Naive thymus-derived CD4-positive, alpha-beta T cell (primary cell): ENCODE data around the gene NTM. TPM values are rescaled to one million over a fixed set of nuclear protein-coding genes. Genes with fewer than 3 reads are reported as not detected.
"Not testable (repeated sequence)": the region's sequence is repeated elsewhere in the genome, so short reads cannot be mapped to it uniquely, and the experiment has no call there.

Source experiments
- ATAC-seq: fragments of 150-1000 bp; cut with Tn5 transposase; 2 replicates; pipeline ENCODE4 v1.10.0; 2021; ENCODE audit warnings: mild to moderate bottlenecking, moderate library complexity
- CTCF ChIA-PET: fragments of 350-600 bp; sonication (Branson Sonifier 250); formaldehyde crosslinking; loops from one replicate; lab custom pipeline; 2021; ENCODE audit warnings: antibody characterized with exemption; lab: Charles Lee
- POLR2A ChIA-PET: fragments of 350-600 bp; sonication (Branson Sonifier 250); formaldehyde crosslinking; loops from one replicate; lab custom pipeline; 2021; ENCODE audit warnings: antibody characterized with exemption, inconsistent platforms; lab: Charles Lee
- DNase-seq, 9 donors: peaks; one replicate each; pipeline versions ENCODE4 v3.0.0 to v3.0.0-alpha.2; 2020 to 2022; ENCODE audit warnings: mixed read lengths in 1 of 9
- H3K27ac ChIP-seq: one replicate; pipeline ENCODE4 v1.7.0; 2013; ENCODE audit warnings: mild to moderate bottlenecking, low read depth, low read length, moderate library complexity
- H3K27me3 ChIP-seq, 2 donors: one replicate each; pipeline ENCODE4 v1.7.0; 2013; ENCODE audit warnings: low read length in 2 of 2, mild to moderate bottlenecking in 2 of 2, moderate library complexity in 2 of 2; ENCODE audit not compliant: control insufficient read depth in 2 of 2, insufficient read depth in 2 of 2
- H3K36me3 ChIP-seq, 3 experiments: 1 replicate in 2 of 3; 2 replicates in 1 of 3; pipeline ENCODE4 v1.7.0; 2013; ENCODE audit warnings: low read length in 3 of 3, mild to moderate bottlenecking in 3 of 3, moderate library complexity in 1 of 3; ENCODE audit not compliant: insufficient read depth in 3 of 3, control insufficient read depth in 2 of 3
- H3K4me1 ChIP-seq, 2 donors: one replicate each; pipeline ENCODE4 v1.7.0; 2013; ENCODE audit warnings: low read length in 2 of 2, mild to moderate bottlenecking in 2 of 2, moderate library complexity in 1 of 2; ENCODE audit not compliant: control insufficient read depth in 2 of 2, insufficient read depth in 2 of 2
- H3K4me3 ChIP-seq: 2 replicates; pipeline ENCODE4 v1.7.0; 2013; ENCODE audit warnings: mild to moderate bottlenecking, low read length
- H3K9me3 ChIP-seq, 3 experiments: 1 replicate in 2 of 3; 2 replicates in 1 of 3; pipeline ENCODE4 v1.7.0; 2013; ENCODE audit warnings: low read length in 3 of 3; ENCODE audit not compliant: control insufficient read depth in 2 of 3
- H3K27ac Mint-ChIP-seq, 9 donors: one replicate each; pipeline ENCODE4 v1.8.0; 2020 to 2022; ENCODE audit warnings: mixed read lengths in 9 of 9, mild to moderate bottlenecking in 8 of 9, moderate library complexity in 5 of 9, inconsistent platforms in 2 of 9
- H3K27me3 Mint-ChIP-seq, 5 donors: one replicate each; pipeline ENCODE4 v1.8.0; 2021 to 2022; ENCODE audit warnings: mixed read lengths in 5 of 5, mild to moderate bottlenecking in 1 of 5
- H3K36me3 Mint-ChIP-seq, 5 donors: one replicate each; pipeline ENCODE4 v1.8.0; 2020 to 2022; ENCODE audit warnings: mixed read lengths in 5 of 5, mild to moderate bottlenecking in 3 of 5, inconsistent platforms in 1 of 5
- H3K4me1 Mint-ChIP-seq, 7 donors: one replicate each; pipeline ENCODE4 v1.8.0; 2020 to 2022; ENCODE audit warnings: mixed read lengths in 7 of 7, mild to moderate bottlenecking in 3 of 7, inconsistent platforms in 1 of 7
- H3K4me3 Mint-ChIP-seq, 10 donors: one replicate each; pipeline ENCODE4 v1.8.0; 2020 to 2022; ENCODE audit warnings: mild to moderate bottlenecking in 10 of 10, mixed read lengths in 10 of 10, moderate library complexity in 6 of 10, inconsistent platforms in 2 of 10
- H3K9me3 Mint-ChIP-seq, 11 donors: one replicate each; pipeline ENCODE4 v1.8.0; 2020 to 2022; ENCODE audit warnings: mixed read lengths in 11 of 11, mild to moderate bottlenecking in 4 of 11, inconsistent platforms in 1 of 11, moderate library complexity in 1 of 11
- intact Hi-C, 2 donors: fragments of 100-400 bp; cut with micrococcal nuclease; formaldehyde crosslinking; loops; one replicate each; pipeline ENCODE4 v1.15.1; 2023
- polyA plus RNA-seq, 2 donors: library from polyadenylated mRNA; unstranded; fragments of 300-500 nt; fragmentation: Illumina TruSeq; gene quantifications; one replicate each; pipeline ENCODE4 v1.2.3, GENCODE V29; 2021
- total RNA-seq, 6 experiments: library from RNA in 5 of 6; stranded (reverse) in 5 of 6; gene quantifications; 1 replicate in 5 of 6; 2 replicates in 1 of 6; pipeline ENCODE4 v1.2.3 and lab custom pipeline; 2021 to 2026

NTM gene
- total and polyA plus RNA-seq, 7 experiments from 2014 or later, result not detected

DNA sequence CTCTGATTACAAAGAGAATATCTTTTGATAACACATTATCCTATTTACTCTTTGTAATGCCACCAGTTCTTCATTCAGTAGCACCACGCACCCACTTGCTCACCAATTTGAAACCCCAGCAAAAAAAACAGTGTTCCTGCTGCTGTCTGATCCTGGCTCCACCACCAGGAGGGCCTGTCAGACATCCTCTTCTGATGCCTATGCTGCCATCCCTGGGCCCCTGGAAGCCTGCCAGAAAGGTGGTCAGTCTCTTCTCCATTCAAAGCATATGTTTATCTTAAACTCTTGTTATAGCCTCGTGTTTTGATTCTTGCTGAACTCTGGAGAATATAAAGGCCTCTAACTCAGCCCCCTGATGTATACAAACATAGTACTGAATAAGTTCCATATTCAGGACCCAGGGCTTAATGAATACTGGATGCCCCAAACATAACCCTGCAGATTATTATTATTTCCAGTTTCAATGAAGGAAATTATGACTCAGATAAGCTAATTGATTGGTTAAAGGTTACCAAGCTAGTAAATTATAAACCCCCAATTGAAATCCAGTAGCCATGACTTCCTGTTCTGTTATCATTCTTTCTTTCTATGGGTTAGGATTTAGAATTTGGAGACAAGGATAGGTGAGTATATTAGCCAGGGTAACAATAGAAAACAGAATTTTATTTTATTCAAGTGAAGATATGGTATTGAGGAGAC is 116.7 kb downstream of the NTM start:
- POLR2A ChIA-PET, result no interaction called here
- Histone ChIP-seq H3K4me1 (no peaks in the 10 kb centered on the region), H3K27ac (no peak overlapping the region), H3K27me3 (no peaks in the 10 kb centered on the region), H3K9me3 (no peaks in the 10 kb centered on the region), H3K4me3 (no peak overlapping the region), H3K36me3 (no peaks in the 10 kb centered on the region)
- CTCF ChIA-PET, result no interaction called here
- no peaks in the 10 kb centered on the region for H3K36me3 Mint-ChIP-seq
- no peak overlapping the region for H3K27ac Mint-ChIP-seq
- no peak for DNase-seq
- peaks cover 0 to 10% (median 0%) of the 10 kb centered on the region in 11 donors for H3K9me3 Mint-ChIP-seq
- no peak for ATAC-seq
- H3K27me3 Mint-ChIP-seq, result no peaks in the 10 kb centered on the region
- H3K4me1 Mint-ChIP-seq, result no peaks in the 10 kb centered on the region
- intact Hi-C loops, result no loop called here
- no peak overlapping the region for H3K4me3 Mint-ChIP-seq

DNA sequence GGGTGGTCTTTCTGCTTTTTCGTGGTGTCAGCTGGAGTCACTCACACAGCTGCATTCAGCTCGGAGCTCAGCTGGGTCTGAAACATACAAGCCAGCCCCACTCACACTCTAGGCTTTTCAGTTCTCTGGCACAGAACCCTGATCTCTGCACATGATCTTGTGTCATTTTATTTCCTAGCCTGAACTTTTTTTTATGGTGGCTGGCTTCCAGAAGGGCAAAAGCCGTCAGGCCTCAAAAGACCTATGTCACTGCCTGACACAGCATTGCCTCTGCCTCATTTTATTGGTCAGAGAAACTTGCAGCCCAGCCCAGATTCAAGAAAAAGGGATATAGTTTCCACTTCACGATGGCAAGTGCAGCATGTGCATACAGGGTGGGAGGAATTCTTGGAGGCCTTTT is 117.8 kb downstream of the NTM start:
- Mint-ChIP-seq H3K27ac (no peak overlapping the region), H3K9me3 (peaks cover 0 to 10% (median 0%) of the 10 kb centered on the region in 11 donors), H3K4me3 (no peak overlapping the region), H3K27me3 (peaks cover 0 to 5% (median 0%) of the 10 kb centered on the region in 5 donors), H3K36me3 (no peaks in the 10 kb centered on the region), H3K4me1 (no peaks in the 10 kb centered on the region)
- Histone ChIP-seq H3K27ac (no peak overlapping the region), H3K27me3 (no peaks in the 10 kb centered on the region), H3K9me3 (no peaks in the 10 kb centered on the region), H3K4me1 (no peaks in the 10 kb centered on the region), H3K36me3 (no peaks in the 10 kb centered on the region), H3K4me3 (no peak overlapping the region)
- POLR2A ChIA-PET, result no interaction called here
- DNase-seq, result no peak
- CTCF ChIA-PET, result no interaction called here
- no peak for ATAC-seq
- intact Hi-C loops, result no loop called here

DNA sequence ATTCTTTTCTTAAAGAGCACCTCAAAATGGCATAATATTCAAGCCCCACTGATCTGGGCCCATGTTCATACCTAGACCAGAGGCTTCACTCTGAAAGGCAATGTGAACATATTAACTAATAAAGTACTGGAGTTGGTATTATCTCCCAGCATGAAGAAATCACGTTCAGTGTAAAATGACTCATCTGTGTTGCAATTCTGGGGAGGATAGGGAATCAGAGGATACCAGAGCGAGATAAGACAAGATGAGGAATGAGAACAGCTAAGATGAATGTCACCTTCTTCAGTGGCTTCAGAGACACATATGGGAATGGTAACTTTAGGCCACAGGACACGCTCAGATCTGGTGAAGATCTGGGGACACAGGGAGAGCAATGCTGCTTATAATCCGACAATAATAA is 121.1 kb downstream of the NTM start:
- CTCF ChIA-PET, result no interaction called here
- H3K4me3 Mint-ChIP-seq, result no peak overlapping the region
- DNase-seq (no peak), ATAC-seq (no peak)
- intact Hi-C loops, result no loop called here
- H3K27me3 Mint-ChIP-seq, result peaks cover 0 to 5% (median 0%) of the 10 kb centered on the region in 5 donors
- H3K36me3 ChIP-seq, result no peaks in the 10 kb centered on the region
- H3K27ac Mint-ChIP-seq, result no peak overlapping the region
- H3K9me3 Mint-ChIP-seq, result peaks cover 0 to 7% (median 0%) of the 10 kb centered on the region in 11 donors
- H3K27ac ChIP-seq, result no peak overlapping the region
- no peaks in the 10 kb centered on the region for H3K36me3 Mint-ChIP-seq
- H3K9me3 ChIP-seq, result no peaks in the 10 kb centered on the region
- H3K4me1 ChIP-seq, result no peaks in the 10 kb centered on the region
- no peak overlapping the region for H3K4me3 ChIP-seq
- H3K27me3 ChIP-seq, result no peaks in the 10 kb centered on the region
- no peaks in the 10 kb centered on the region for H3K4me1 Mint-ChIP-seq
- POLR2A ChIA-PET, result no interaction called here

DNA sequence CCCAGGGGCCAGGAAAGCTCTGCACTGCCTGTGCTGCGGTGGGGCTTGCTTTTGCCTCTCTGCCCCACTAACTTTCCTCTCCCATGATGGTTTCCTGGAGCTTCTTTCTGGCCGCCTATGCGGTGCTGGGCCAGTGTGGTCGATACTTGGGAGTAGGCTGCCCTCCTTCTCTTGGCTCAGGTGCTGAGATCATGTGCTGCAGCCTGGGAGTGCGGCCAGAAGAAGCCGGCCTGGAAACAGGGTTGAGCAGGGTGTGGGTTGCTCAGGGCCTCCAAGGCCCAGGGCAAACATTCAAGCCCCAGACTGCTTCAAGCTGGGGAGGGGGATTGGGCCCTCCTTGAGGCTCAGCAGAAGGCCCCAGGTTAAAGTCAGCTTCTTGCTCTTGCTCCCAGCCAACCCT is 125.0 kb downstream of the NTM start:
- no peak overlapping the region for H3K4me3 Mint-ChIP-seq
- no peaks in the 10 kb centered on the region for H3K27me3 ChIP-seq
- H3K4me3 ChIP-seq, result no peak overlapping the region
- ChIA-PET POLR2A (no interaction called here), CTCF (no interaction called here)
- H3K27ac ChIP-seq, result no peak overlapping the region
- DNase-seq, result no peak
- no peaks in the 10 kb centered on the region for H3K4me1 ChIP-seq
- H3K36me3 ChIP-seq, result no peaks in the 10 kb centered on the region
- H3K27me3 Mint-ChIP-seq, result peaks cover 0 to 5% (median 0%) of the 10 kb centered on the region in 5 donors
- no peaks in the 10 kb centered on the region for H3K9me3 Mint-ChIP-seq
- no peaks in the 10 kb centered on the region for H3K9me3 ChIP-seq
- H3K27ac Mint-ChIP-seq, result no peak overlapping the region
- no peak for ATAC-seq
- H3K4me1 Mint-ChIP-seq, result no peaks in the 10 kb centered on the region
- no peaks in the 10 kb centered on the region for H3K36me3 Mint-ChIP-seq
- intact Hi-C loops, result no loop called here

DNA sequence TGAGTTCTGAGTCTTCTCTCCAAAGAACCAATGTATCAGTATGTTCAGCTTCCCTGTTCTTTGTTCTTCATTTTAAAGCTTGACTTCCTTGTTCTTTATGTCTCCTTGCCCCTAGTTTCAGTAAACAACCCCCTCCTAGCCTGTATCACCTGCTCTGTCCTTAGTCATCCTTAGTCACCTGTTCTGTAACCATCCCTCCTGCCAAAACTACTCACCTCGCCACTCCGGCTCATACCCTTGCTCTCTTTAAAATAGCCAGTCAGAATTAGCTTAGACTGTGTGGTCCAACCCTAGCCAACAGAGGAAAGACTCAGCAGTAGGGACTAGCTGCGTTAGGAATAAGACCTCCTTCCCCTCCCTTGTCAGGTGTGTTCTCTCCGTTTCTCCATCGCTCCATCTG is 127.3 kb downstream of the NTM start:
- H3K36me3 ChIP-seq, CTCF ChIA-PET, H3K9me3 ChIP-seq, H3K27me3 ChIP-seq, H3K36me3 Mint-ChIP-seq, H3K4me3 Mint-ChIP-seq, H3K27me3 Mint-ChIP-seq, intact Hi-C loops, H3K27ac ChIP-seq, H3K4me1 Mint-ChIP-seq, H3K4me3 ChIP-seq, DNase-seq, POLR2A ChIA-PET, ATAC-seq, H3K27ac Mint-ChIP-seq, H3K4me1 ChIP-seq: not testable (repeated sequence)
- peaks cover 0 to 13% (median 0%) of the 10 kb centered on the region in 11 donors for H3K9me3 Mint-ChIP-seq

DNA sequence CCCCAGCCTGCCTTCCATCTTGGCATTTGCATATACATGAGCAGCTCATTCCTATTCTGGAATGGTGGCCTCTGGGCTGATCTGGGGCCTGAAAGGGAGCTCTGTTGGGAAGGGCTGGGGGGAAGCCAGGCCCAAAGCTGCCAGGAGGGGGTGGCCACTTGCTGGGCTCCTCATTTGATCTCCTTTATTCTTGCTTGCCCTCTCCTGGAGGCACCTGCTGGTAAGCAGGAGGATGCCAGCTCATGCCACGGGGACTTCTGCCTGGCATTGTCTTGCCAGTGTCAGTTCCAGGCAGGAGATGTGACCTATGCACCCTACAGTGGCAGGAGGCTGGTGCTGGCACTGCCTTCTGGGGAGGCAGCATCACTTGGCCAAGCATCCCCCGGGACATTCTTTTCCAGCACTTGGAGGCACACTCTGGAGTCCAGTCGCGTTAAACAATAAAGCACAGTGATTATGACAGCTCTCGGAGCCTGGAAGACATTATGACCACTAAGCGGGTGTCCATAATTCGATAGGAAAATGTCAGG is 128.3 kb downstream of the NTM start:
- Histone ChIP-seq H3K27ac (no peak overlapping the region), H3K4me1 (no peaks in the 10 kb centered on the region), H3K27me3 (no peaks in the 10 kb centered on the region), H3K4me3 (no peak overlapping the region), H3K9me3 (no peaks in the 10 kb centered on the region), H3K36me3 (no peaks in the 10 kb centered on the region)
- Mint-ChIP-seq H3K4me3 (no peak overlapping the region), H3K4me1 (no peaks in the 10 kb centered on the region), H3K27me3 (peaks cover 0 to 15% (median 0%) of the 10 kb centered on the region in 5 donors), H3K9me3 (peaks cover 0 to 13% (median 0%) of the 10 kb centered on the region in 11 donors), H3K27ac (no peak overlapping the region), H3K36me3 (no peaks in the 10 kb centered on the region)
- ATAC-seq (no peak), DNase-seq (no peak)
- intact Hi-C loops, result no loop called here
- POLR2A ChIA-PET, result no interaction called here
- CTCF ChIA-PET, result no interaction called here

DNA sequence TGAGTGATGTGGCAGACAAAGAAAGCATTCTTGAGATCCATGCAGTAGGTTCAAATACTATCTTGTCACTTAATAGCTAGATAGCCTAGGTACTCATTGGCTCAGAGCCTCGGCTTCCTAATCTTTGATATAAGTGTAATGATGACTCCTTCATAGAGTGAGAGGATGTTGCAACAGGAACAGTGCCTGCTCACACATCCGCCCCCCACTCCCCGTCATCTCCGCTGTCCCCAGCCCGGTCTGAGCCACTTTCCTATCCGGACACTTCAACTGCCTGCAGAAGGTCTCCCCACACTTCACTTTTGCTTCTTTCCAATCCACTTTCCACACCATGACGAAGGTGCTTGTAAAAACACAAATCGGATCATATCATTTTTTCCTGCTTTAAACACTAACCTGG is 128.8 kb downstream of the NTM start:
- no peak for ATAC-seq
- no peak for DNase-seq
- POLR2A ChIA-PET, result no interaction called here
- Mint-ChIP-seq H3K27ac (no peak overlapping the region), H3K4me3 (no peak overlapping the region), H3K9me3 (peaks cover 0 to 13% (median 0%) of the 10 kb centered on the region in 11 donors), H3K27me3 (peaks cover 0 to 15% (median 0%) of the 10 kb centered on the region in 5 donors), H3K4me1 (no peaks in the 10 kb centered on the region), H3K36me3 (no peaks in the 10 kb centered on the region)
- CTCF ChIA-PET, result no interaction called here
- Histone ChIP-seq H3K4me3 (no peak overlapping the region), H3K36me3 (no peaks in the 10 kb centered on the region), H3K9me3 (no peaks in the 10 kb centered on the region), H3K27ac (no peak overlapping the region), H3K4me1 (no peaks in the 10 kb centered on the region), H3K27me3 (no peaks in the 10 kb centered on the region)
- intact Hi-C loops, result no loop called here
